Ovary (tissue), 3 donors: ENCODE data around the gene VAC14.

ENCODE experiments used
- CTCF ChIP-seq, 3 donors: fragments of 450-650 bp in 2 of 3; fragments of 200-600 bp in 1 of 3; IDR thresholded peaks; one replicate each; pipeline versions ENCODE4 v1.5.1 to v1.8.0; 2016 to 2022; ENCODE audit warnings: antibody characterized with exemption in 3 of 3, mild to moderate bottlenecking in 1 of 3
- EP300 ChIP-seq: sonication (generic); formaldehyde crosslinking; IDR thresholded peaks from one replicate; pipeline ENCODE4 v1.6.1; 2017; ENCODE audit warnings: antibody characterized with exemption
- POLR2A ChIP-seq: fragments of 450-650 bp; IDR thresholded peaks from one replicate; pipeline ENCODE4 v1.6.1; 2017; ENCODE audit warnings: antibody characterized with exemption, mild to moderate bottlenecking, moderate library complexity
- donor health status: DM: no; HTN: no; CAD: no.

- no peak for TF ChIP-seq CTCF (IDR thresholded peaks at IDR 0.05)
- no peak for TF ChIP-seq POLR2A
- no peak for TF ChIP-seq EP300
Measured at GRCh38 chr16:70703835-70704381, 97.0 kb downstream of the VAC14 start.
